HG03571 (cell line): Measurements from ENCODE around the gene MUC2.

Experiments
- ATAC-seq: cut with Tn5 transposase; IDR thresholded peaks from one replicate; pipeline ENCODE4 v1.9.1; 2021; ENCODE audit not compliant: unreplicated experiment

The MUC2 gene

GRCh38 chr11:1074244-1075221, at the start of gene MUC2:
MUC2 (plus strand) TSS chr11:1074874.
- no peak for ATAC-seq

GRCh38 chr11:1025410-1026162, 49.1 kb upstream of the MUC2 start:
- no peak for ATAC-seq

- ATAC-seq, result no peak
Observed at GRCh38 chr11:1026163-1026450, 48.6 kb upstream of the MUC2 start.

GRCh38 chr11:1026641-1027482, 47.8 kb upstream of the MUC2 start:
- no peak for ATAC-seq

- no peak for ATAC-seq
Observed at GRCh38 chr11:1027483-1028290, 47.0 kb upstream of the MUC2 start.

GRCh38 chr11:1028291-1028540, 46.5 kb upstream of the MUC2 start:
- ATAC-seq, result no peak

GRCh38 chr11:1028616-1029015, 46.1 kb upstream of the MUC2 start:
- no peak for ATAC-seq

- ATAC-seq, result no peak
Observed at GRCh38 chr11:1029051-1029450, 45.6 kb upstream of the MUC2 start.

- ATAC-seq, result no peak
Observed at GRCh38 chr11:1029654-1030053, 45.0 kb upstream of the MUC2 start.

- no peak for ATAC-seq
Observed at GRCh38 chr11:1030086-1030485, 44.6 kb upstream of the MUC2 start.

GRCh38 chr11:1030556-1030955, 44.1 kb upstream of the MUC2 start:
- no peak for ATAC-seq

GRCh38 chr11:1031121-1031899, 43.4 kb upstream of the MUC2 start:
- no peak for ATAC-seq

- ATAC-seq, result no peak
Observed at GRCh38 chr11:1032310-1032891, 42.3 kb upstream of the MUC2 start.

GRCh38 chr11:1033016-1033798, 41.5 kb upstream of the MUC2 start:
- no peak for ATAC-seq

- ATAC-seq, result no peak
Observed at GRCh38 chr11:1034001-1034400, 40.7 kb upstream of the MUC2 start.

GRCh38 chr11:1034456-1035295, 40.0 kb upstream of the MUC2 start:
- ATAC-seq, result no peak

- no peak for ATAC-seq
Observed at GRCh38 chr11:1035577-1036283, 38.9 kb upstream of the MUC2 start.
